Measurements from ENCODE around the gene VPS39.

The VPS39 gene

GRCh38 chr15:42157981-42158765 lies 49.9 kb downstream of the VPS39 start:
- no peak for DNase-seq

- no peak for DNase-seq
Measured at GRCh38 chr15:42157381-42157780, 50.7 kb downstream of the VPS39 start.

GRCh38 chr15:42156243-42156922 lies 51.7 kb downstream of the VPS39 start, which contains the start of gene PLA2G4F:
Gene PLA2G4F, minus strand, starts transcription at chr15:42156636. Its CDS starts 87 bp downstream, at chr15:42156549.
- DNase-seq = no peak

GRCh38 chr15:42155546-42156242 lies 52.4 kb downstream of the VPS39 start:
- DNase-seq = no peak

GRCh38 chr15:42154956-42155355 lies 53.1 kb downstream of the VPS39 start:
- DNase-seq = no peak

GRCh38 chr15:42154212-42154941 lies 53.7 kb downstream of the VPS39 start:
- DNase-seq = no peak

- DNase-seq = no peak
Measured at GRCh38 chr15:42153874-42154211, 54.3 kb downstream of the VPS39 start.

GRCh38 chr15:42152921-42153698 lies 55.0 kb downstream of the VPS39 start:
- DNase-seq = no peak

- no peak for DNase-seq
Measured at GRCh38 chr15:42152196-42152920, 55.7 kb downstream of the VPS39 start.

- no peak for DNase-seq
Measured at GRCh38 chr15:42151736-42152135, 56.4 kb downstream of the VPS39 start.

GRCh38 chr15:42151141-42151561 lies 57.0 kb downstream of the VPS39 start:
- DNase-seq = no peak

GRCh38 chr15:42150219-42150970 lies 57.7 kb downstream of the VPS39 start:
- no peak for DNase-seq

- no peak for DNase-seq
Measured at GRCh38 chr15:42149493-42150218, 58.4 kb downstream of the VPS39 start.

GRCh38 chr15:42148808-42149492 lies 59.2 kb downstream of the VPS39 start:
- DNase-seq = no peak

- no peak for DNase-seq
Measured at GRCh38 chr15:42147431-42147735, 60.7 kb downstream of the VPS39 start.

- no peak for DNase-seq
Measured at GRCh38 chr15:42146551-42147430, 61.3 kb downstream of the VPS39 start.

- DNase-seq = no peak
Measured at GRCh38 chr15:42145546-42146455, 62.3 kb downstream of the VPS39 start.

Data from activated naive CD4-positive, alpha-beta T cell treated with anti-CD3 and anti-CD28 coated beads, Interleukin-2, amount 50 U/mL, for 16 hours (primary cell).